ENCODE data around the gene GAMT. TPM values are rescaled to one million over a fixed set of nuclear protein-coding genes. Genes with fewer than 3 reads are reported as not detected.

Gene GAMT
- total RNA-seq, 1 experiment from 2014 or later = 27.7 TPM

- DNase-seq (ENCODE audit: low spot score) = no peak
- ChIA-PET CTCF (no interaction called here), POLR2A (no interaction called here)
- H3K36me3 Mint-ChIP-seq = peaks cover 2% of the 10 kb centered on the region; the same call in 1 of the 2 replicates
- TF ChIP-seq ETV6 (CRISPR knock-in tag; IDR thresholded peaks at IDR 0.05) (no peak), GRHL2 (CRISPR knock-in tag; IDR thresholded peaks at IDR 0.05; ENCODE audit: insufficient replicate concordance, severe bottlenecking) (no peak), MYBL2 (CRISPR knock-in tag; IDR thresholded peaks at IDR 0.05) (no peak), NFYB (CRISPR knock-in tag; conservative IDR thresholded peaks at IDR 0.05; ENCODE audit: low read depth) (no peak), ZNF317 (CRISPR knock-in tag; IDR thresholded peaks at IDR 0.05; ENCODE audit: borderline replicate concordance, low read depth) (no peak), TCF7 (CRISPR knock-in tag; IDR thresholded peaks at IDR 0.05; ENCODE audit: low read depth) (no peak), TEAD4 (CRISPR knock-in tag; IDR thresholded peaks at IDR 0.05) (no peak), GABPB1 (CRISPR knock-in tag; IDR thresholded peaks at IDR 0.05) (no peak), KAT7 (CRISPR knock-in tag; IDR thresholded peaks at IDR 0.05; ENCODE audit: borderline replicate concordance) (no peak), FOXK1 (CRISPR knock-in tag; IDR thresholded peaks at IDR 0.05) (no peak)
- TF ChIP-seq, protein P1, sequence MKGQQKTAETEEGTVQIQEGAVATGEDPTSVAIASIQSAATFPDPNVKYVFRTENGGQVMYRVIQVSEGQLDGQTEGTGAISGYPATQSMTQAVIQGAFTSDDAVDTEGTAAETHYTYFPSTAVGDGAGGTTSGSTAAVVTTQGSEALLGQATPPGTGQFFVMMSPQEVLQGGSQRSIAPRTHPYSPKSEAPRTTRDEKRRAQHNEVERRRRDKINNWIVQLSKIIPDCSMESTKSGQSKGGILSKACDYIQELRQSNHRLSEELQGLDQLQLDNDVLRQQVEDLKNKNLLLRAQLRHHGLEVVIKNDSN (CRISPR knock-in tag; IDR thresholded peaks at IDR 0.05) = no peak
- TF ChIP-seq, protein P2, sequence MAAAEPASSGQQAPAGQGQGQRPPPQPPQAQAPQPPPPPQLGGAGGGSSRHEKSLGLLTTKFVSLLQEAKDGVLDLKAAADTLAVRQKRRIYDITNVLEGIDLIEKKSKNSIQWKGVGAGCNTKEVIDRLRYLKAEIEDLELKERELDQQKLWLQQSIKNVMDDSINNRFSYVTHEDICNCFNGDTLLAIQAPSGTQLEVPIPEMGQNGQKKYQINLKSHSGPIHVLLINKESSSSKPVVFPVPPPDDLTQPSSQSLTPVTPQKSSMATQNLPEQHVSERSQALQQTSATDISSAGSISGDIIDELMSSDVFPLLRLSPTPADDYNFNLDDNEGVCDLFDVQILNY (CRISPR knock-in tag; IDR thresholded peaks at IDR 0.05) = no peak
- TF ChIP-seq, protein P3, sequence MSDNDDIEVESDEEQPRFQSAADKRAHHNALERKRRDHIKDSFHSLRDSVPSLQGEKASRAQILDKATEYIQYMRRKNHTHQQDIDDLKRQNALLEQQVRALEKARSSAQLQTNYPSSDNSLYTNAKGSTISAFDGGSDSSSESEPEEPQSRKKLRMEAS (CRISPR knock-in tag; IDR thresholded peaks at IDR 0.05) = no peak
- TF ChIP-seq, protein P4, sequence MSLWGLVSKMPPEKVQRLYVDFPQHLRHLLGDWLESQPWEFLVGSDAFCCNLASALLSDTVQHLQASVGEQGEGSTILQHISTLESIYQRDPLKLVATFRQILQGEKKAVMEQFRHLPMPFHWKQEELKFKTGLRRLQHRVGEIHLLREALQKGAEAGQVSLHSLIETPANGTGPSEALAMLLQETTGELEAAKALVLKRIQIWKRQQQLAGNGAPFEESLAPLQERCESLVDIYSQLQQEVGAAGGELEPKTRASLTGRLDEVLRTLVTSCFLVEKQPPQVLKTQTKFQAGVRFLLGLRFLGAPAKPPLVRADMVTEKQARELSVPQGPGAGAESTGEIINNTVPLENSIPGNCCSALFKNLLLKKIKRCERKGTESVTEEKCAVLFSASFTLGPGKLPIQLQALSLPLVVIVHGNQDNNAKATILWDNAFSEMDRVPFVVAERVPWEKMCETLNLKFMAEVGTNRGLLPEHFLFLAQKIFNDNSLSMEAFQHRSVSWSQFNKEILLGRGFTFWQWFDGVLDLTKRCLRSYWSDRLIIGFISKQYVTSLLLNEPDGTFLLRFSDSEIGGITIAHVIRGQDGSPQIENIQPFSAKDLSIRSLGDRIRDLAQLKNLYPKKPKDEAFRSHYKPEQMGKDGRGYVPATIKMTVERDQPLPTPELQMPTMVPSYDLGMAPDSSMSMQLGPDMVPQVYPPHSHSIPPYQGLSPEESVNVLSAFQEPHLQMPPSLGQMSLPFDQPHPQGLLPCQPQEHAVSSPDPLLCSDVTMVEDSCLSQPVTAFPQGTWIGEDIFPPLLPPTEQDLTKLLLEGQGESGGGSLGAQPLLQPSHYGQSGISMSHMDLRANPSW (CRISPR knock-in tag; conservative IDR thresholded peaks at IDR 0.05; ENCODE audit: low read depth) = no peak
- TF ChIP-seq, protein P5, sequence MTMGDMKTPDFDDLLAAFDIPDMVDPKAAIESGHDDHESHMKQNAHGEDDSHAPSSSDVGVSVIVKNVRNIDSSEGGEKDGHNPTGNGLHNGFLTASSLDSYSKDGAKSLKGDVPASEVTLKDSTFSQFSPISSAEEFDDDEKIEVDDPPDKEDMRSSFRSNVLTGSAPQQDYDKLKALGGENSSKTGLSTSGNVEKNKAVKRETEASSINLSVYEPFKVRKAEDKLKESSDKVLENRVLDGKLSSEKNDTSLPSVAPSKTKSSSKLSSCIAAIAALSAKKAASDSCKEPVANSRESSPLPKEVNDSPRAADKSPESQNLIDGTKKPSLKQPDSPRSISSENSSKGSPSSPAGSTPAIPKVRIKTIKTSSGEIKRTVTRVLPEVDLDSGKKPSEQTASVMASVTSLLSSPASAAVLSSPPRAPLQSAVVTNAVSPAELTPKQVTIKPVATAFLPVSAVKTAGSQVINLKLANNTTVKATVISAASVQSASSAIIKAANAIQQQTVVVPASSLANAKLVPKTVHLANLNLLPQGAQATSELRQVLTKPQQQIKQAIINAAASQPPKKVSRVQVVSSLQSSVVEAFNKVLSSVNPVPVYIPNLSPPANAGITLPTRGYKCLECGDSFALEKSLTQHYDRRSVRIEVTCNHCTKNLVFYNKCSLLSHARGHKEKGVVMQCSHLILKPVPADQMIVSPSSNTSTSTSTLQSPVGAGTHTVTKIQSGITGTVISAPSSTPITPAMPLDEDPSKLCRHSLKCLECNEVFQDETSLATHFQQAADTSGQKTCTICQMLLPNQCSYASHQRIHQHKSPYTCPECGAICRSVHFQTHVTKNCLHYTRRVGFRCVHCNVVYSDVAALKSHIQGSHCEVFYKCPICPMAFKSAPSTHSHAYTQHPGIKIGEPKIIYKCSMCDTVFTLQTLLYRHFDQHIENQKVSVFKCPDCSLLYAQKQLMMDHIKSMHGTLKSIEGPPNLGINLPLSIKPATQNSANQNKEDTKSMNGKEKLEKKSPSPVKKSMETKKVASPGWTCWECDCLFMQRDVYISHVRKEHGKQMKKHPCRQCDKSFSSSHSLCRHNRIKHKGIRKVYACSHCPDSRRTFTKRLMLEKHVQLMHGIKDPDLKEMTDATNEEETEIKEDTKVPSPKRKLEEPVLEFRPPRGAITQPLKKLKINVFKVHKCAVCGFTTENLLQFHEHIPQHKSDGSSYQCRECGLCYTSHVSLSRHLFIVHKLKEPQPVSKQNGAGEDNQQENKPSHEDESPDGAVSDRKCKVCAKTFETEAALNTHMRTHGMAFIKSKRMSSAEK (CRISPR knock-in tag; IDR thresholded peaks at IDR 0.05; ENCODE audit: borderline replicate concordance) = no peak
- no peak overlapping the region for H3K27ac Mint-ChIP-seq
- ATAC-seq = no peak
- H3K4me3 Mint-ChIP-seq = no peak overlapping the region
- no peaks in the 10 kb centered on the region for H3K9me3 Mint-ChIP-seq
- H3K27me3 Mint-ChIP-seq (ENCODE audit: low read depth) = peaks cover 6% of the 10 kb centered on the region; the same call in 1 of the 2 replicates
- H3K4me1 Mint-ChIP-seq = peaks cover 7% of the 10 kb centered on the region
These were observed 1.6 kb downstream of the GAMT start for GRCh38 chr19:1399745-1400144.

GRCh38 chr19:1399079-1399478 lies 2.3 kb downstream of the GAMT start:
- CTCF ChIA-PET = no interaction called here
- no peak for ATAC-seq
- Mint-ChIP-seq H3K9me3 (no peaks in the 10 kb centered on the region), H3K4me3 (no peak overlapping the region), H3K27ac (no peak overlapping the region), H3K36me3 (peaks cover 2% of the 10 kb centered on the region; the same call in 1 of the 2 replicates), H3K27me3 (ENCODE audit: low read depth) (peaks cover 6% of the 10 kb centered on the region; the same call in 1 of the 2 replicates), H3K4me1 (peaks cover 7% of the 10 kb centered on the region)
- POLR2A ChIA-PET = no interaction called here
- DNase-seq (ENCODE audit: low spot score) = no peak
- TF ChIP-seq ZBTB21 (CRISPR knock-in tag; IDR thresholded peaks at IDR 0.05; ENCODE audit: borderline replicate concordance) = no peak
- no peak for TF ChIP-seq PRDM15 (CRISPR knock-in tag; IDR thresholded peaks at IDR 0.05)
- no peak for TF ChIP-seq NR1H2 (CRISPR knock-in tag; IDR thresholded peaks at IDR 0.05)
- TF ChIP-seq, protein P6, sequence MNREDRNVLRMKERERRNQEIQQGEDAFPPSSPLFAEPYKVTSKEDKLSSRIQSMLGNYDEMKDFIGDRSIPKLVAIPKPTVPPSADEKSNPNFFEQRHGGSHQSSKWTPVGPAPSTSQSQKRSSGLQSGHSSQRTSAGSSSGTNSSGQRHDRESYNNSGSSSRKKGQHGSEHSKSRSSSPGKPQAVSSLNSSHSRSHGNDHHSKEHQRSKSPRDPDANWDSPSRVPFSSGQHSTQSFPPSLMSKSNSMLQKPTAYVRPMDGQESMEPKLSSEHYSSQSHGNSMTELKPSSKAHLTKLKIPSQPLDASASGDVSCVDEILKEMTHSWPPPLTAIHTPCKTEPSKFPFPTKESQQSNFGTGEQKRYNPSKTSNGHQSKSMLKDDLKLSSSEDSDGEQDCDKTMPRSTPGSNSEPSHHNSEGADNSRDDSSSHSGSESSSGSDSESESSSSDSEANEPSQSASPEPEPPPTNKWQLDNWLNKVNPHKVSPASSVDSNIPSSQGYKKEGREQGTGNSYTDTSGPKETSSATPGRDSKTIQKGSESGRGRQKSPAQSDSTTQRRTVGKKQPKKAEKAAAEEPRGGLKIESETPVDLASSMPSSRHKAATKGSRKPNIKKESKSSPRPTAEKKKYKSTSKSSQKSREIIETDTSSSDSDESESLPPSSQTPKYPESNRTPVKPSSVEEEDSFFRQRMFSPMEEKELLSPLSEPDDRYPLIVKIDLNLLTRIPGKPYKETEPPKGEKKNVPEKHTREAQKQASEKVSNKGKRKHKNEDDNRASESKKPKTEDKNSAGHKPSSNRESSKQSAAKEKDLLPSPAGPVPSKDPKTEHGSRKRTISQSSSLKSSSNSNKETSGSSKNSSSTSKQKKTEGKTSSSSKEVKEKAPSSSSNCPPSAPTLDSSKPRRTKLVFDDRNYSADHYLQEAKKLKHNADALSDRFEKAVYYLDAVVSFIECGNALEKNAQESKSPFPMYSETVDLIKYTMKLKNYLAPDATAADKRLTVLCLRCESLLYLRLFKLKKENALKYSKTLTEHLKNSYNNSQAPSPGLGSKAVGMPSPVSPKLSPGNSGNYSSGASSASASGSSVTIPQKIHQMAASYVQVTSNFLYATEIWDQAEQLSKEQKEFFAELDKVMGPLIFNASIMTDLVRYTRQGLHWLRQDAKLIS (CRISPR knock-in tag; IDR thresholded peaks at IDR 0.05; ENCODE audit: borderline replicate concordance) = no peak
